ENCODE data around the gene INPP5J. TPM values are rescaled to one million over a fixed set of nuclear protein-coding genes. Genes with fewer than 3 reads are reported as not detected.

Gene INPP5J, protein sequence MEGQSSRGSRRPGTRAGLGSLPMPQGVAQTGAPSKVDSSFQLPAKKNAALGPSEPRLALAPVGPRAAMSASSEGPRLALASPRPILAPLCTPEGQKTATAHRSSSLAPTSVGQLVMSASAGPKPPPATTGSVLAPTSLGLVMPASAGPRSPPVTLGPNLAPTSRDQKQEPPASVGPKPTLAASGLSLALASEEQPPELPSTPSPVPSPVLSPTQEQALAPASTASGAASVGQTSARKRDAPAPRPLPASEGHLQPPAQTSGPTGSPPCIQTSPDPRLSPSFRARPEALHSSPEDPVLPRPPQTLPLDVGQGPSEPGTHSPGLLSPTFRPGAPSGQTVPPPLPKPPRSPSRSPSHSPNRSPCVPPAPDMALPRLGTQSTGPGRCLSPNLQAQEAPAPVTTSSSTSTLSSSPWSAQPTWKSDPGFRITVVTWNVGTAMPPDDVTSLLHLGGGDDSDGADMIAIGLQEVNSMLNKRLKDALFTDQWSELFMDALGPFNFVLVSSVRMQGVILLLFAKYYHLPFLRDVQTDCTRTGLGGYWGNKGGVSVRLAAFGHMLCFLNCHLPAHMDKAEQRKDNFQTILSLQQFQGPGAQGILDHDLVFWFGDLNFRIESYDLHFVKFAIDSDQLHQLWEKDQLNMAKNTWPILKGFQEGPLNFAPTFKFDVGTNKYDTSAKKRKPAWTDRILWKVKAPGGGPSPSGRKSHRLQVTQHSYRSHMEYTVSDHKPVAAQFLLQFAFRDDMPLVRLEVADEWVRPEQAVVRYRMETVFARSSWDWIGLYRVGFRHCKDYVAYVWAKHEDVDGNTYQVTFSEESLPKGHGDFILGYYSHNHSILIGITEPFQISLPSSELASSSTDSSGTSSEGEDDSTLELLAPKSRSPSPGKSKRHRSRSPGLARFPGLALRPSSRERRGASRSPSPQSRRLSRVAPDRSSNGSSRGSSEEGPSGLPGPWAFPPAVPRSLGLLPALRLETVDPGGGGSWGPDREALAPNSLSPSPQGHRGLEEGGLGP
- total RNA-seq = 0.08 and 0.34 TPM in 2 replicates

DNA sequence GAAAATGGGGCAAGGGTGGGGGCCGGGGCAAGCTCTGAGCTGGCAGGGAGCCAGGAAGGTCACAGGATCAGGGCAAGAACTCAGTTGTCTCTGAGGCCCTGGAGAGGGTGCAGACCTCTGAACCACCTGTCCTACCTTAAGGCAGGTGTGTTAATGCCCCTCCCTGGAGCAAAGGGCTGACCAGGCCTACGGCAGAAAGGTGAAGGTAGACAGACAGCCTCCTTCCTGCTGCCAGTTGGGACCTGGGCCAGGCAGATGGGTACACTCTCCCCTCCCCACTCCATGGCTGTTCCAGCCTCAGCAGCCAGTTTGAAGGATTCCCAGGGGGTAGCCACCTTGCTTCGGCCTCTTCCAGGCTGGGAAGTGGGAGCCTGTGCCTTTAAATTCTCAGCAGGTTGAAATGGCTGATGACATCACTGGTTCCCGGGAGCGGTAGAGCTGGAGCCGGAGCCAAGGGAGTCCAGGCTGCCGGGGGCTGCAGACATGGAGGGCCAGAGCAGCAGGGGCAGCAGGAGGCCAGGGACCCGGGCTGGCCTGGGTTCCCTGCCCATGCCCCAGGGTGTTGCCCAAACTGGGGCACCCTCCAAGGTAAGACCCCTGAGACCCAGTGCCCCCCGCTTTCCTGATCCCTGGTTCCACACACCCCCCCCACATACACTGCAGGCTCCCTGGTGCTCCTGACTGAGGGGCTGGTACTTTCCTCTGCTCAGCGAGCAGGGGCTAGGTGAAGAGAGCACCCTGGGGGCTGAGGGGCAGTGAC, at the start of gene INPP5J:
Gene INPP5J, plus strand, starts transcription at position 435 of the 760 bp plus-strand sequence. Its CDS starts 49 bp downstream, at position 484.

DNA sequence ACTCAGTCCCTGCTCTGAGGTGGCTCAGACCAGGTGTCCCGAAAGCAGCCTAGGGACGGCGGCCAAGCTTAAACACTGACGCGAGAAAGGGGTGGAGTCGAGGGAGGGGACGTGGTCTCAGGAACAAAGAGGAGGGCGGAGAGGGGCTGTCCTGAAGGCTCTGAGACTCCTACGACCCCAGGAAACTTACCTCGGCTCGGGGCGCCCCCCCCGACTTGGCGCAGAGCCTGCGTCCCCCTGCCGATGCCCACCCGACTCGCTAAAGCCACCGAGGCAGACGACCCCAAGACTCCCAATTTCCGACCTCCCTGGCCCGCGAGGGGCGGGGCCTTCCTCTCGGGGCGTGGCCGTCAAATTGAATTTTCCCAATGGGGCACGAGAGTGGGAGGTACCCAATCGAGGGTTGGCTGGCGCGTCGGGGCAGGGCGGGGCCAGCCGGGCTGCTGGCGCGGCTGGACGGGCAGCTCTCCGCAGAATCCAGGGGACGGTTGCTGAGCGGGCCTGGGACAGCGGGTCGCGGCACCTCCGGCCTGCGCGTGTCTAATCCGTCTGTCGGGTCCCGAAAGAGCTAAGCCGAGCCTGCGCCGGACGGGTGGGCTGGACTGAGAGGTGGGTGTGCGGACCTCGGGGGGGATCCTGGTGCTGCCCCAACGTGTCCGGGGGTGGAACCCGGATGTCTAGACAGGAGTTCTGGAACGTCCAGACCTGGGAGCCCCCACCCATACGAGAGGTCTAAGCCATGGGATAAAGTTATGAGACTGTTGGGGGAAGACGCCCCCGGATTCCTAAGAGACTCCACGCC, 41.7 kb upstream of the INPP5J start, which contains the start of gene SMTN:
Gene SMTN, plus strand, starts transcription at position 471 of the 802 bp plus-strand sequence. CDS start 1,941 bp downstream, outside the sequence.

DNA sequence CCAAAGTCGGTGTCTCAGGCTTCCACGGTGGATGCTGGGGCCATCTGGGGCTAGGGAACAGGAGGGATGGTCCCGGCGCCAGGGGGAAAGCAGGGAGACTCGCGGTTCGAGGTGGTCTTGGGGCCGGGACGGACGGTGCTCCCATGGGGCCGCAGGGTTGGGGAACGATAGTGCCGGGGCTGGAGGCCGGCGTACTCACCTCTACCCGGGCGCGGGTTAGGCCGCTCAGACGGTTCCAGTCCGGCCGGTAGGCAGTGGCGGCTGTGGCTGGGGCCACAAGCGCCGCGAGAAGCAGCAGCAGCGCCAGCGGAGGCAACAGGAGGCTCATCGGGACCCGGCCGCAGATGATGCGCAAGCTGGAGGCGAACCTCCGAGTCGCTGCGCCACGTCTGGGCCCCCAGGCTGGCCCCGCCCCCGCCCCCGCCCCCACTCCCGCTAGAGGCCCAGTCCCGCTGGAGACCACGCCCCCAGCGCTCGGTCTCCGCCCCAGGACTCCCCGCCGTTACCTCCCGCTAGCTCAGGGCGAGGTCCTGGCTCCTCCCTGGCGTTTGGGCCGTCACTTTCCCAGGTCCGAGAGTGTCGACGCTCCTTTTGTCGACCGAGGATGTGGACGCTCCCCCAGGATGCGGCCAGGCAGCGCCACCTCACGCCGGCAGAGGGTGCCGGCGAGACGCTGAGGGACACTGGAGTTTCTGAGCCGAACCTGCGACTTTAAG, 15.4 kb upstream of the INPP5J start, which contains the start of gene SELENOM:
Gene SELENOM, minus strand, starts transcription at position 391 of the 716 bp plus-strand sequence. Its CDS starts 63 bp downstream, at position 328.

DNA sequence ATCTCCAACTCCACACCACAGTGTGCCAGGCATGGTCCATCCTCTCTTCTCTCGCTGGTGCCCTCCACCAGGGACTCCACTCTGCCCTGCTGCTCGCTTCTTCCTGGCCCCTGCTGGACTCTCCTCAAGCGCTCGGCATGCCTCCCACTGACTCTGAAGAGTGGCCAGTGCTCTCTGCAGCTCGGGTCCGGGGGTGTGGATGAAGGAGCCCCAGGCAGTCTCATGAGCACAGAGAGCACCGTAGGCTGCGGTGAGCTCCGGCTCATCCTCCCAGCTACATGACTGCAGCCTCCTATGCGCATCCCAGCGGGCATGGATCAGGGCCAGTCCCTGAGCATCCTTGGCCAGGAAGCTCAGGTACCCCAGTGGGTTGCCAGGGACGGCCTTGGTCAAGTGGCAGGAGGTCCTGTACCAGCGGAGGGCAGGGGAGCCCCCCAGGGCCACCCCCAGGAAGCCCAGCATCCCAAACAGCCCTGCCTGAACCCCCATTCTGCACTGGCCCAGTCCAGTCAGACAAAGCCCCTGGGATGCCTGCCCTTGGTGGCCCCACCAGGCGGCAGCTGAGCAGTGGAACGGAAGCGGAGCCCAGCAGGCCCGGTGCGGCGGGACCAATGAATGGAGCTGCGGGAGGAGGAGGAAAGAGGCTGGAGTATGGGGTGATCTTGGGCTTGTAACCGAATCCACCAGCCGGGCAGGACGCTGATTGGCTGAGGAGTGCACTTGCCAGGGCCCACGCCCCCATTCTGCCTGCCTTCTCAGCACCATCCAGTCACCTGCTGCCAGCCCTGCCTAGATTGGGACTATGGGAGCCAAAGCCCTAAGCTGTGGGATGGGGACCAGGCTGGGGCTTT, 17.3 kb downstream of the INPP5J start, which contains the start of gene PLA2G3:
Gene PLA2G3, minus strand, starts transcription at position 643 of the 851 bp plus-strand sequence. Its CDS starts 154 bp downstream, at position 489.

Other genes starting within 250 kb of the INPP5J start
- 8.0 and 10.5 TPM in 2 replicates for gene MORC2, start 154.2 kb upstream of the INPP5J start, total RNA-seq
- 17.5 and 21.2 TPM in 2 replicates for gene TUG1, start 153.7 kb upstream of the INPP5J start, total RNA-seq
- 403 and 462 TPM in 2 replicates for gene SMTN, start 41.6 kb upstream of the INPP5J start, total RNA-seq
- 58.1 and 84.4 TPM in 2 replicates for gene SELENOM, start 15.4 kb upstream of the INPP5J start, total RNA-seq
- gene PLA2G3, start 17.5 kb downstream of the INPP5J start, total RNA-seq = 0.23 and 0.31 TPM in 2 replicates
- 17.5 and 21.2 TPM in 2 replicates for gene RNF185, start 37.2 kb downstream of the INPP5J start, total RNA-seq
- gene LIMK2, start 89.3 kb downstream of the INPP5J start, total RNA-seq = 80.4 and 96.8 TPM in 2 replicates
- gene PIK3IP1, start 169.5 kb downstream of the INPP5J start, total RNA-seq = 13.8 and 35.1 TPM in 2 replicates
- 9.8 and 12.7 TPM in 2 replicates for gene PATZ1, start 223.4 kb downstream of the INPP5J start, total RNA-seq